Islet of Langerhans (tissue), 1 donor: ENCODE data around the gene EHHADH.
"Not testable (repeated sequence)": the region's sequence is repeated elsewhere in the genome, so short reads cannot be mapped to it uniquely, and the experiment has no call there.

Experiments
- FAIRE-seq: peaks from one replicate; lab custom pipeline; 2011; peaks lifted over from hg19 to GRCh38; lab: Jason Lieb, UNC

Gene EHHADH

GRCh38 chr3:185251272-185251671 lies 2.6 kb downstream of the EHHADH start:
- FAIRE-seq, result no peak

- no peak for FAIRE-seq
Observed at GRCh38 chr3:185250653-185251052, 3.2 kb downstream of the EHHADH start.

- no peak for FAIRE-seq
Observed at GRCh38 chr3:185250247-185250646, 3.6 kb downstream of the EHHADH start.

GRCh38 chr3:185242642-185243041 lies 11.2 kb downstream of the EHHADH start:
- FAIRE-seq, result no peak

- no peak for FAIRE-seq
Observed at GRCh38 chr3:185236969-185237368, 16.9 kb downstream of the EHHADH start.

GRCh38 chr3:185233328-185233727 lies 20.5 kb downstream of the EHHADH start:
- FAIRE-seq, result no peak

- not testable (repeated sequence) for FAIRE-seq
Observed at GRCh38 chr3:185226526-185226925, 27.3 kb downstream of the EHHADH start.

GRCh38 chr3:185225523-185225922 lies 28.3 kb downstream of the EHHADH start:
- FAIRE-seq, result no peak

GRCh38 chr3:185225080-185225479 lies 28.8 kb downstream of the EHHADH start:
- no peak for FAIRE-seq

GRCh38 chr3:185221203-185221602 lies 32.6 kb downstream of the EHHADH start:
- no peak for FAIRE-seq

- FAIRE-seq, result no peak
Observed at GRCh38 chr3:185216607-185216958, 37.3 kb downstream of the EHHADH start.

GRCh38 chr3:185215873-185216606 lies 37.8 kb downstream of the EHHADH start:
- FAIRE-seq, result peak; percentile 98

GRCh38 chr3:185212559-185212958 lies 41.3 kb downstream of the EHHADH start:
- FAIRE-seq, result no peak

- FAIRE-seq, result no peak
Observed at GRCh38 chr3:185212086-185212485, 41.8 kb downstream of the EHHADH start.

GRCh38 chr3:185210621-185211142 lies 43.2 kb downstream of the EHHADH start:
- no peak for FAIRE-seq

GRCh38 chr3:185208823-185209222 lies 45.0 kb downstream of the EHHADH start:
- FAIRE-seq, result no peak

GRCh38 chr3:185207931-185208746 lies 45.7 kb downstream of the EHHADH start:
- FAIRE-seq, result no peak

GRCh38 chr3:185207481-185207880 lies 46.4 kb downstream of the EHHADH start:
- FAIRE-seq, result no peak

GRCh38 chr3:185205865-185206264 lies 48.0 kb downstream of the EHHADH start:
- FAIRE-seq, result no peak

- no peak for FAIRE-seq
Observed at GRCh38 chr3:185204894-185205293, 49.0 kb downstream of the EHHADH start.

- FAIRE-seq, result no peak
Observed at GRCh38 chr3:185200639-185201038, 53.2 kb downstream of the EHHADH start.

GRCh38 chr3:185199671-185200070 lies 54.2 kb downstream of the EHHADH start:
- FAIRE-seq, result no peak

- no peak for FAIRE-seq
Observed at GRCh38 chr3:185199206-185199605, 54.6 kb downstream of the EHHADH start.
